IMR-90 (cell line): ENCODE measurements around the gene CDX2.

Experiments used
- CHD1 ChIP-seq: IDR thresholded peaks from 2 replicates; pipeline ENCODE4 v1.6.1; 2012; ENCODE audit warnings: low read depth, low read length, improper control_type of control experiment
- CTCF ChIP-seq: conservative IDR thresholded peaks from 2 replicates; pipeline ENCODE4 v1.5.1; 2012; ENCODE audit warnings: mild to moderate bottlenecking, low read depth, low read length, improper control_type of control experiment
- MAZ ChIP-seq: IDR thresholded peaks from 2 replicates; pipeline ENCODE4 v1.6.1; 2012; ENCODE audit warnings: low read depth, mild to moderate bottlenecking, low read length, improper control_type of control experiment, moderate library complexity, borderline replicate concordance
- POLR2A ChIP-seq: IDR thresholded peaks from 2 replicates; pipeline ENCODE4 v1.6.1; 2012; ENCODE audit warnings: mild to moderate bottlenecking, low read depth, low read length
- RAD21 ChIP-seq: IDR thresholded peaks from 2 replicates; pipeline ENCODE4 v1.6.1; 2012; ENCODE audit warnings: low read length, improper control_type of control experiment
- SMC3 ChIP-seq: fragments of 150-350 bp; IDR thresholded peaks from 2 replicates; pipeline ENCODE4 v1.6.1; 2016; ENCODE audit warnings: low read depth, mild to moderate bottlenecking, antibody characterized with exemption, low read length, moderate library complexity

GRCh38 chr13:27963491-27963890, 5.6 kb downstream of the CDX2 start:
- TF ChIP-seq CTCF (no peak), MAZ (no peak), POLR2A (no peak), RAD21 (no peak), CHD1 (no peak), SMC3 (no peak)
